Measurements from ENCODE around the gene GPATCH4.

- TF ChIP-seq TAF1 (IDR thresholded peaks at IDR 0.05; ENCODE audit: borderline replicate concordance, insufficient read depth, low read length) (no peak), POLR2AphosphoS5 (IDR thresholded peaks at IDR 0.05; ENCODE audit: low read depth, low read length) (no peak)
These were observed 50.9 kb downstream of the GPATCH4 start for GRCh38 chr1:156550346-156550745.
